ENCODE results near the gene PTTG1IP.

DNA sequence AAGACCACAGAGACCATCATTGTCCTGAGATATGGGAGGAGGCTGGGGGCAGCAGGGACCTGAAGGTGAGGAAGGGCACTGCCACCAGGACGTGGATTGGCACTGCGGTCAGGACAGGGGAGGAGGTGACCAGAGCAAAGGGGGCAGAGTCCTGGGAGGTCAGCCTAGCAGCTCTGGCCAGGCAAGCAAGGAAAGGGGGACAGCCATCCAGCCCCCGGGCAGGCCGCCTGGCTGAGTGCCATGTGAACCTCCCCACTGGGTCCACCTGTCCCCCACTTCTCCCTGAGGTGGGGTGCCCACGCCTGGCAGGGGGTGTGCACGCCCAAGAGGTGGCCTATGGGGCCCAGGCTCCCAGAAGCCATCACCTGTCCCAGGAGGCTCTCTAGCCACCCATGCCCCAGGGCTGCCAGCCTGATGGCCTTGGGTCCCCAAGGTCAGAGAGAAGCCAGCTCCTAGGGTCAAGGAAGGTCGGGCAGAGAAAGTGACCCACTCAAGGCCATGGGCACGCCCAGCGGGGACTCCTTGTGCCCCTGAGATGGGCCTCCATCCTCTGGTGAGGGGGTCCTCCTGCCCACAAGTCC is 17.6 kb upstream of the PTTG1IP start:
- TF ChIP-seq, protein P1, sequence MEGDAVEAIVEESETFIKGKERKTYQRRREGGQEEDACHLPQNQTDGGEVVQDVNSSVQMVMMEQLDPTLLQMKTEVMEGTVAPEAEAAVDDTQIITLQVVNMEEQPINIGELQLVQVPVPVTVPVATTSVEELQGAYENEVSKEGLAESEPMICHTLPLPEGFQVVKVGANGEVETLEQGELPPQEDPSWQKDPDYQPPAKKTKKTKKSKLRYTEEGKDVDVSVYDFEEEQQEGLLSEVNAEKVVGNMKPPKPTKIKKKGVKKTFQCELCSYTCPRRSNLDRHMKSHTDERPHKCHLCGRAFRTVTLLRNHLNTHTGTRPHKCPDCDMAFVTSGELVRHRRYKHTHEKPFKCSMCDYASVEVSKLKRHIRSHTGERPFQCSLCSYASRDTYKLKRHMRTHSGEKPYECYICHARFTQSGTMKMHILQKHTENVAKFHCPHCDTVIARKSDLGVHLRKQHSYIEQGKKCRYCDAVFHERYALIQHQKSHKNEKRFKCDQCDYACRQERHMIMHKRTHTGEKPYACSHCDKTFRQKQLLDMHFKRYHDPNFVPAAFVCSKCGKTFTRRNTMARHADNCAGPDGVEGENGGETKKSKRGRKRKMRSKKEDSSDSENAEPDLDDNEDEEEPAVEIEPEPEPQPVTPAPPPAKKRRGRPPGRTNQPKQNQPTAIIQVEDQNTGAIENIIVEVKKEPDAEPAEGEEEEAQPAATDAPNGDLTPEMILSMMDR (IDR thresholded peaks at IDR 0.05), result no peak
- TF ChIP-seq POLR2A (IDR thresholded peaks at IDR 0.05), result no peak
- no peak for TF ChIP-seq EP300 (IDR thresholded peaks at IDR 0.05)

Measured in upper lobe of left lung (tissue), 4 donors.